Measurements from ENCODE around the gene ERCC6L2. TPM values are rescaled to one million over a fixed set of nuclear protein-coding genes. Genes with fewer than 3 reads are reported as not detected.

Gene ERCC6L2
- total RNA-seq, 1 experiment from 2014 or later: 39.2 TPM

DNA sequence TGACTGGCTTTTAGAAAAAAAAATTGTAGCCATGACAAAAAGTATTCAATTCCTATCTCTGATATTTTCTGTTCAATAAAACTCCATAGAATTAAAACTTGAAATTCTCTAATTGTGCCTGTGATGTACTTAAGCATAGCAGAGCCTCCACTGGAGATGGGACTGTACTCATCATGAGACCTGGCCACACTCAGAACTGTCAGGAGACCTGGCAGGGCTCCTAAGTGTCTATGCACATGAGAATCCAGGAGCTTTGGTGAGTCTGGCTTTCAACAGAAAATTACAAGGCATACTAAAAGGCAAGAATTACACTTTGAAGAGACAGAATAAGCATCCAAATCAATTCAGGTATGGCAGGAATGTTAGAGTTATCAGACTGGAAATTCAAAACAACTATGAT, 26.7 kb upstream of the ERCC6L2 start:
- no peak for ATAC-seq
- Histone ChIP-seq H3K79me2 (ENCODE audit: insufficient read depth, low read length) (no peaks in the 10 kb centered on the region), H3K9ac (ENCODE audit: low read length) (no peak overlapping the region), H3K9me2 (ENCODE audit: insufficient read depth) (no peaks in the 10 kb centered on the region), H3K4me2 (ENCODE audit: low read length) (no peak overlapping the region), H4K20me1 (ENCODE audit: insufficient read depth) (no peaks in the 10 kb centered on the region), H3K36me3 (ENCODE audit: control insufficient read depth in 1 of 2, insufficient read depth in 2 of 2, low read length in 2 of 2) (no peaks in the 10 kb centered on the region), H3K27me3 (ENCODE audit: insufficient read depth, low read length) (no peaks in the 10 kb centered on the region), H3K4me1 (ENCODE audit: control insufficient read depth in 1 of 2, insufficient read depth in 2 of 2, low read length in 2 of 2) (peaks cover 0 to 12% of the 10 kb centered on the region in 2 experiments; a peak in 2 of 4 replicates), H3K9me3 (ENCODE audit: control insufficient read depth in 1 of 2, insufficient read depth in 1 of 2, low read depth in 1 of 2, low read length in 2 of 2) (no peaks in the 10 kb centered on the region), H3K27ac (ENCODE audit: low read depth, low read length) (no peak overlapping the region), H2AFZ (ENCODE audit: low read depth, low read length, poor library complexity, severe bottlenecking) (no peak overlapping the region), H3K4me3 (replicated peaks in 1 of 2; ENCODE audit: low read depth in 1 of 2, low read length in 2 of 2) (no peak overlapping the region)
- BruUV-seq (replicated peaks): no TSS peak
- CTCF ChIA-PET: no interaction called here
- intact Hi-C loops (cut with micrococcal nuclease): no loop called here
- no peak for DNase-seq (ENCODE audit: low read depth, low spot score)
- RAD21 ChIA-PET (ENCODE audit: low non-redundant PET in 1 of 2, low total read pairs in 2 of 2, uncharacterized antibody in 2 of 2, unreplicated experiment in 2 of 2): no interaction called here
- POLR2A ChIA-PET: no interaction called here
- TF ChIP-seq JUND (IDR thresholded peaks at IDR 0.05): no peak
- no peak for TF ChIP-seq SRF (IDR thresholded peaks at IDR 0.05; ENCODE audit: low read depth)
- no peak for TF ChIP-seq POLR2A (IDR thresholded peaks at IDR 0.05; ENCODE audit: borderline replicate concordance, extremely low read depth, insufficient read depth, insufficient read length)
- TF ChIP-seq CBX3 (IDR thresholded peaks at IDR 0.05; ENCODE audit: low read depth): no peak
- TF ChIP-seq, protein P1, sequence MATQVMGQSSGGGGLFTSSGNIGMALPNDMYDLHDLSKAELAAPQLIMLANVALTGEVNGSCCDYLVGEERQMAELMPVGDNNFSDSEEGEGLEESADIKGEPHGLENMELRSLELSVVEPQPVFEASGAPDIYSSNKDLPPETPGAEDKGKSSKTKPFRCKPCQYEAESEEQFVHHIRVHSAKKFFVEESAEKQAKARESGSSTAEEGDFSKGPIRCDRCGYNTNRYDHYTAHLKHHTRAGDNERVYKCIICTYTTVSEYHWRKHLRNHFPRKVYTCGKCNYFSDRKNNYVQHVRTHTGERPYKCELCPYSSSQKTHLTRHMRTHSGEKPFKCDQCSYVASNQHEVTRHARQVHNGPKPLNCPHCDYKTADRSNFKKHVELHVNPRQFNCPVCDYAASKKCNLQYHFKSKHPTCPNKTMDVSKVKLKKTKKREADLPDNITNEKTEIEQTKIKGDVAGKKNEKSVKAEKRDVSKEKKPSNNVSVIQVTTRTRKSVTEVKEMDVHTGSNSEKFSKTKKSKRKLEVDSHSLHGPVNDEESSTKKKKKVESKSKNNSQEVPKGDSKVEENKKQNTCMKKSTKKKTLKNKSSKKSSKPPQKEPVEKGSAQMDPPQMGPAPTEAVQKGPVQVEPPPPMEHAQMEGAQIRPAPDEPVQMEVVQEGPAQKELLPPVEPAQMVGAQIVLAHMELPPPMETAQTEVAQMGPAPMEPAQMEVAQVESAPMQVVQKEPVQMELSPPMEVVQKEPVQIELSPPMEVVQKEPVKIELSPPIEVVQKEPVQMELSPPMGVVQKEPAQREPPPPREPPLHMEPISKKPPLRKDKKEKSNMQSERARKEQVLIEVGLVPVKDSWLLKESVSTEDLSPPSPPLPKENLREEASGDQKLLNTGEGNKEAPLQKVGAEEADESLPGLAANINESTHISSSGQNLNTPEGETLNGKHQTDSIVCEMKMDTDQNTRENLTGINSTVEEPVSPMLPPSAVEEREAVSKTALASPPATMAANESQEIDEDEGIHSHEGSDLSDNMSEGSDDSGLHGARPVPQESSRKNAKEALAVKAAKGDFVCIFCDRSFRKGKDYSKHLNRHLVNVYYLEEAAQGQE (IDR thresholded peaks at IDR 0.05; ENCODE audit: low read depth): no peak
- no peak for TF ChIP-seq CEBPB (IDR thresholded peaks at IDR 0.05; ENCODE audit: low read depth)
- TF ChIP-seq, protein P2, sequence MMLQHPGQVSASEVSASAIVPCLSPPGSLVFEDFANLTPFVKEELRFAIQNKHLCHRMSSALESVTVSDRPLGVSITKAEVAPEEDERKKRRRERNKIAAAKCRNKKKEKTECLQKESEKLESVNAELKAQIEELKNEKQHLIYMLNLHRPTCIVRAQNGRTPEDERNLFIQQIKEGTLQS (IDR thresholded peaks at IDR 0.05): no peak
- TF ChIP-seq FOSL1 (IDR thresholded peaks at IDR 0.05; ENCODE audit: low read depth): no peak
- TF ChIP-seq, protein P3, sequence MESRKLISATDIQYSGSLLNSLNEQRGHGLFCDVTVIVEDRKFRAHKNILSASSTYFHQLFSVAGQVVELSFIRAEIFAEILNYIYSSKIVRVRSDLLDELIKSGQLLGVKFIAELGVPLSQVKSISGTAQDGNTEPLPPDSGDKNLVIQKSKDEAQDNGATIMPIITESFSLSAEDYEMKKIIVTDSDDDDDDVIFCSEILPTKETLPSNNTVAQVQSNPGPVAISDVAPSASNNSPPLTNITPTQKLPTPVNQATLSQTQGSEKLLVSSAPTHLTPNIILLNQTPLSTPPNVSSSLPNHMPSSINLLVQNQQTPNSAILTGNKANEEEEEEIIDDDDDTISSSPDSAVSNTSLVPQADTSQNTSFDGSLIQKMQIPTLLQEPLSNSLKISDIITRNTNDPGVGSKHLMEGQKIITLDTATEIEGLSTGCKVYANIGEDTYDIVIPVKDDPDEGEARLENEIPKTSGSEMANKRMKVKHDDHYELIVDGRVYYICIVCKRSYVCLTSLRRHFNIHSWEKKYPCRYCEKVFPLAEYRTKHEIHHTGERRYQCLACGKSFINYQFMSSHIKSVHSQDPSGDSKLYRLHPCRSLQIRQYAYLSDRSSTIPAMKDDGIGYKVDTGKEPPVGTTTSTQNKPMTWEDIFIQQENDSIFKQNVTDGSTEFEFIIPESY (IDR thresholded peaks at IDR 0.05; ENCODE audit: extremely low read depth, insufficient replicate concordance, low read length): no peak
- no peak for TF ChIP-seq YY1 (IDR thresholded peaks at IDR 0.05; ENCODE audit: extremely low read depth, insufficient replicate concordance, low read depth, low read length)
- TF ChIP-seq EZH2phosphoT487 (IDR thresholded peaks at IDR 0.05; ENCODE audit: borderline replicate concordance): no peak
- no peak for TF ChIP-seq POLR2AphosphoS5 (IDR thresholded peaks at IDR 0.05; ENCODE audit: low read depth, low read length)
- no peak for TF ChIP-seq RAD21 (IDR thresholded peaks at IDR 0.05; ENCODE audit: low read depth)
- TF ChIP-seq SIN3A (IDR thresholded peaks at IDR 0.05; ENCODE audit: low read depth): no peak
- TF ChIP-seq, protein P4, sequence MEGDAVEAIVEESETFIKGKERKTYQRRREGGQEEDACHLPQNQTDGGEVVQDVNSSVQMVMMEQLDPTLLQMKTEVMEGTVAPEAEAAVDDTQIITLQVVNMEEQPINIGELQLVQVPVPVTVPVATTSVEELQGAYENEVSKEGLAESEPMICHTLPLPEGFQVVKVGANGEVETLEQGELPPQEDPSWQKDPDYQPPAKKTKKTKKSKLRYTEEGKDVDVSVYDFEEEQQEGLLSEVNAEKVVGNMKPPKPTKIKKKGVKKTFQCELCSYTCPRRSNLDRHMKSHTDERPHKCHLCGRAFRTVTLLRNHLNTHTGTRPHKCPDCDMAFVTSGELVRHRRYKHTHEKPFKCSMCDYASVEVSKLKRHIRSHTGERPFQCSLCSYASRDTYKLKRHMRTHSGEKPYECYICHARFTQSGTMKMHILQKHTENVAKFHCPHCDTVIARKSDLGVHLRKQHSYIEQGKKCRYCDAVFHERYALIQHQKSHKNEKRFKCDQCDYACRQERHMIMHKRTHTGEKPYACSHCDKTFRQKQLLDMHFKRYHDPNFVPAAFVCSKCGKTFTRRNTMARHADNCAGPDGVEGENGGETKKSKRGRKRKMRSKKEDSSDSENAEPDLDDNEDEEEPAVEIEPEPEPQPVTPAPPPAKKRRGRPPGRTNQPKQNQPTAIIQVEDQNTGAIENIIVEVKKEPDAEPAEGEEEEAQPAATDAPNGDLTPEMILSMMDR (IDR thresholded peaks at IDR 0.05 in 2 of 3, conservative IDR thresholded peaks at IDR 0.05 in 1 of 3; ENCODE audit: borderline replicate concordance in 1 of 3, insufficient read depth in 1 of 3, low read depth in 2 of 3, low read length in 2 of 3): no peak
- no peak for TF ChIP-seq SP1 (IDR thresholded peaks at IDR 0.05; ENCODE audit: low read depth)
- no peak for TF ChIP-seq TCF7L2 (IDR thresholded peaks at IDR 0.05; ENCODE audit: borderline replicate concordance, extremely low read depth, insufficient read depth, insufficient read length)
- no peak for TF ChIP-seq ZNF274 (IDR thresholded peaks at IDR 0.05; ENCODE audit: low read depth, low read length)
